Stimulated activated naive CD4-positive, alpha-beta T cell (primary cell): Measurements from ENCODE around the gene DDX31.

ENCODE experiments used
- DNase-seq, 6 experiments: peaks; one replicate each; lab custom pipeline; 2025; lab: John Stamatoyannopoulos, UW

DDX31 gene

GRCh38 chr9:132672413-132672690, 2.6 kb upstream of the DDX31 start:
- DNase-seq = no peak

GRCh38 chr9:132671620-132672412, 2.0 kb upstream of the DDX31 start:
- DNase-seq = no peak

- peak in 5 of 6 experiments; percentile 33 to 74 (median 58) for DNase-seq
Measured at GRCh38 chr9:132670457-132671391, 941 bp upstream of the DDX31 start, which contains the start of gene GTF3C4. GTF3C4 (plus strand) TSS chr9:132670464; CDS start chr9:132670599, 135 bp downstream.

GRCh38 chr9:132669319-132669697, 475 bp downstream of the DDX31 start:
- no peak for DNase-seq

GRCh38 chr9:132663851-132664250, 5.9 kb downstream of the DDX31 start:
- DNase-seq = no peak

- DNase-seq = no peak
Measured at GRCh38 chr9:132663117-132663516, 6.7 kb downstream of the DDX31 start.

- no peak for DNase-seq
Measured at GRCh38 chr9:132662152-132662945, 7.4 kb downstream of the DDX31 start.

- no peak for DNase-seq
Measured at GRCh38 chr9:132656299-132656698, 13.5 kb downstream of the DDX31 start.

GRCh38 chr9:132651259-132651658, 18.5 kb downstream of the DDX31 start:
- DNase-seq = no peak

- no peak for DNase-seq
Measured at GRCh38 chr9:132648685-132649084, 21.1 kb downstream of the DDX31 start.

GRCh38 chr9:132648283-132648682, 21.5 kb downstream of the DDX31 start:
- no peak for DNase-seq

- DNase-seq = no peak
Measured at GRCh38 chr9:132647806-132648205, 22.0 kb downstream of the DDX31 start.

- no peak for DNase-seq
Measured at GRCh38 chr9:132647355-132647754, 22.4 kb downstream of the DDX31 start.

GRCh38 chr9:132646726-132647125, 23.1 kb downstream of the DDX31 start:
- DNase-seq = no peak

- no peak for DNase-seq
Measured at GRCh38 chr9:132645711-132646110, 24.1 kb downstream of the DDX31 start.

GRCh38 chr9:132645306-132645705, 24.5 kb downstream of the DDX31 start:
- no peak for DNase-seq

- DNase-seq = no peak
Measured at GRCh38 chr9:132644251-132644650, 25.5 kb downstream of the DDX31 start.

- no peak for DNase-seq
Measured at GRCh38 chr9:132641216-132641615, 28.6 kb downstream of the DDX31 start.

- no peak for DNase-seq
Measured at GRCh38 chr9:132639322-132639721, 30.5 kb downstream of the DDX31 start.

GRCh38 chr9:132638240-132638639, 31.5 kb downstream of the DDX31 start:
- no peak for DNase-seq

- DNase-seq = no peak
Measured at GRCh38 chr9:132637801-132638200, 32.0 kb downstream of the DDX31 start.

- no peak for DNase-seq
Measured at GRCh38 chr9:132637351-132637750, 32.4 kb downstream of the DDX31 start.
